ENCODE data around the gene ROPN1L.

Gene ROPN1L

GRCh38 chr5:10400831-10401230, 40.8 kb upstream of the ROPN1L start:
- Histone ChIP-seq H3F3A (ENCODE audit: control insufficient read depth, insufficient read depth) (peaks cover 2% of the 10 kb centered on the region; the same call in 1 of the 2 replicates), H3K9me3 (ENCODE audit: control insufficient read depth, insufficient read depth, low read length) (no peaks in the 10 kb centered on the region), H3K27me3 (ENCODE audit: control insufficient read depth, low read length) (no peaks in the 10 kb centered on the region), H3K79me2 (ENCODE audit: control insufficient read depth, low read length) (no peaks in the 10 kb centered on the region), H4K20me1 (ENCODE audit: control insufficient read depth, insufficient read depth, low read depth, low read length) (no peaks in the 10 kb centered on the region), H3K27ac (ENCODE audit: low read depth, low read length) (no peak overlapping the region), H3K4me3 (ENCODE audit: low read length) (no peak overlapping the region), H3K4me2 (ENCODE audit: low read length) (no peak overlapping the region), H3K9me2 (replicated peaks; ENCODE audit: control insufficient read depth, low read length) (no peaks in the 10 kb centered on the region), H3K4me1 (ENCODE audit: control insufficient read depth, low read length) (no peaks in the 10 kb centered on the region), H3K36me3 (ENCODE audit: control insufficient read depth, low read length) (peaks cover 76% of the 10 kb centered on the region)
- TF ChIP-seq CTCF (IDR thresholded peaks at IDR 0.05; ENCODE audit: low read depth, low read length, poor library complexity, severe bottlenecking) (no peak), EZH2phosphoT487 (IDR thresholded peaks at IDR 0.05; ENCODE audit: borderline replicate concordance, low read length) (no peak)

- Histone ChIP-seq H3K9me3 (ENCODE audit: control insufficient read depth, insufficient read depth, low read length) (no peaks in the 10 kb centered on the region), H3K9me2 (replicated peaks; ENCODE audit: control insufficient read depth, low read length) (no peaks in the 10 kb centered on the region), H3K36me3 (ENCODE audit: control insufficient read depth, low read length) (peaks cover 79% of the 10 kb centered on the region), H4K20me1 (ENCODE audit: control insufficient read depth, insufficient read depth, low read depth, low read length) (no peaks in the 10 kb centered on the region), H3K4me1 (ENCODE audit: control insufficient read depth, low read length) (no peaks in the 10 kb centered on the region), H3K4me3 (ENCODE audit: low read length) (no peak overlapping the region), H3K27me3 (ENCODE audit: control insufficient read depth, low read length) (no peaks in the 10 kb centered on the region), H3K4me2 (ENCODE audit: low read length) (no peak overlapping the region), H3K79me2 (ENCODE audit: control insufficient read depth, low read length) (no peaks in the 10 kb centered on the region), H3F3A (ENCODE audit: control insufficient read depth, insufficient read depth) (peaks cover 2% of the 10 kb centered on the region; the same call in 1 of the 2 replicates), H3K27ac (ENCODE audit: low read depth, low read length) (no peak overlapping the region)
- TF ChIP-seq EZH2phosphoT487 (IDR thresholded peaks at IDR 0.05; ENCODE audit: borderline replicate concordance, low read length) (no peak), CTCF (IDR thresholded peaks at IDR 0.05; ENCODE audit: low read depth, low read length, poor library complexity, severe bottlenecking) (no peak)
Measured at GRCh38 chr5:10401498-10401897, 40.2 kb upstream of the ROPN1L start.

GRCh38 chr5:10403829-10404228, 37.9 kb upstream of the ROPN1L start:
- Histone ChIP-seq H3F3A (ENCODE audit: control insufficient read depth, insufficient read depth) (no peaks in the 10 kb centered on the region), H3K4me1 (ENCODE audit: control insufficient read depth, low read length) (no peaks in the 10 kb centered on the region), H3K27me3 (ENCODE audit: control insufficient read depth, low read length) (no peaks in the 10 kb centered on the region), H3K4me2 (ENCODE audit: low read length) (no peak overlapping the region), H3K27ac (ENCODE audit: low read depth, low read length) (no peak overlapping the region), H3K9me3 (ENCODE audit: control insufficient read depth, insufficient read depth, low read length) (no peaks in the 10 kb centered on the region), H3K9me2 (replicated peaks; ENCODE audit: control insufficient read depth, low read length) (no peaks in the 10 kb centered on the region), H3K79me2 (ENCODE audit: control insufficient read depth, low read length) (no peaks in the 10 kb centered on the region), H4K20me1 (ENCODE audit: control insufficient read depth, insufficient read depth, low read depth, low read length) (no peaks in the 10 kb centered on the region), H3K36me3 (ENCODE audit: control insufficient read depth, low read length) (peaks cover 80% of the 10 kb centered on the region), H3K4me3 (ENCODE audit: low read length) (no peak overlapping the region)
- TF ChIP-seq CTCF (IDR thresholded peaks at IDR 0.05; ENCODE audit: low read depth, low read length, poor library complexity, severe bottlenecking) (no peak), EZH2phosphoT487 (IDR thresholded peaks at IDR 0.05; ENCODE audit: borderline replicate concordance, low read length) (no peak)

- H3K4me2 ChIP-seq (ENCODE audit: low read length) = no peak overlapping the region
- no peaks in the 10 kb centered on the region for H3K9me3 ChIP-seq (ENCODE audit: control insufficient read depth, insufficient read depth, low read length)
- H3F3A ChIP-seq (ENCODE audit: control insufficient read depth, insufficient read depth) = no peaks in the 10 kb centered on the region
- no peaks in the 10 kb centered on the region for H3K27me3 ChIP-seq (ENCODE audit: control insufficient read depth, low read length)
- H3K9me2 ChIP-seq (replicated peaks; ENCODE audit: control insufficient read depth, low read length) = no peaks in the 10 kb centered on the region
- no peaks in the 10 kb centered on the region for H3K4me1 ChIP-seq (ENCODE audit: control insufficient read depth, low read length)
- no peaks in the 10 kb centered on the region for H4K20me1 ChIP-seq (ENCODE audit: control insufficient read depth, insufficient read depth, low read depth, low read length)
- H3K27ac ChIP-seq (ENCODE audit: low read depth, low read length) = no peak overlapping the region
- H3K79me2 ChIP-seq (ENCODE audit: control insufficient read depth, low read length) = no peaks in the 10 kb centered on the region
- TF ChIP-seq CTCF (IDR thresholded peaks at IDR 0.05; ENCODE audit: low read depth, low read length, poor library complexity, severe bottlenecking) (no peak), EZH2phosphoT487 (IDR thresholded peaks at IDR 0.05; ENCODE audit: borderline replicate concordance, low read length) (no peak)
- peaks cover 83% of the 10 kb centered on the region for H3K36me3 ChIP-seq (ENCODE audit: control insufficient read depth, low read length)
- H3K4me3 ChIP-seq (ENCODE audit: low read length) = no peak overlapping the region
Measured at GRCh38 chr5:10406651-10407050, 35.0 kb upstream of the ROPN1L start.
